K562 (cell line): ENCODE data around the gene GLRX.

Experiments used
- TF ChIP-seq, protein P1 (sequence below): fragments of 250-450 bp; sonication (Bioruptor Pico); IDR thresholded peaks from 2 replicates; pipeline ENCODE4 v1.5.0; 2020; ENCODE audit warnings: mild to moderate bottlenecking, borderline replicate concordance
- TF ChIP-seq, protein P2 (sequence below), 3 experiments: IDR thresholded peaks in 2 of 3; conservative IDR thresholded peaks in 1 of 3; 2 replicates each; pipeline ENCODE4 v1.5.1; 2011 to 2012; ENCODE audit warnings: low read length in 3 of 3, mild to moderate bottlenecking in 3 of 3, control low read depth in 2 of 3, improper control_type of control experiment in 1 of 3, inconsistent platforms in 1 of 3, low read depth in 1 of 3, mixed read lengths in 1 of 3, moderate library complexity in 1 of 3; ENCODE audit not compliant: insufficient read depth in 2 of 3

DNA sequence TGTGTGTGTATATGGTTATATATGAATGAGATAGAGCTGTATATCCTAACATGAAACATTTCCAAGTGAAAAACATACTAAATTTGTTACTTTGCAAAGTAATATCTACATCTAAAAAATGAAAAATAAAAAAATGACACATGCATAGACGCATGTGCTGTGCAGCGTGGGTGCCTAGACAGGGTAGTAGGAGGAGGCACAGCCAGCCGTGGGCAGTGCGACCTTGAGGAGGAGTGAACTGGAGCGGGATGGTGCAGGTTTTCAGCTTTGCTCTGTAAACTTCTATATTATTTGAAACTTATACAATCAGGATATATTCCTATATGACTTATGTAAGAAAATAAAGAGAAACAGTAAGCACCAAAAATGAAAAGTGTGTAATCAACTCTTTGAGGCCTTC, 15.0 kb upstream of the GLRX start:
- TF ChIP-seq, protein P1, sequence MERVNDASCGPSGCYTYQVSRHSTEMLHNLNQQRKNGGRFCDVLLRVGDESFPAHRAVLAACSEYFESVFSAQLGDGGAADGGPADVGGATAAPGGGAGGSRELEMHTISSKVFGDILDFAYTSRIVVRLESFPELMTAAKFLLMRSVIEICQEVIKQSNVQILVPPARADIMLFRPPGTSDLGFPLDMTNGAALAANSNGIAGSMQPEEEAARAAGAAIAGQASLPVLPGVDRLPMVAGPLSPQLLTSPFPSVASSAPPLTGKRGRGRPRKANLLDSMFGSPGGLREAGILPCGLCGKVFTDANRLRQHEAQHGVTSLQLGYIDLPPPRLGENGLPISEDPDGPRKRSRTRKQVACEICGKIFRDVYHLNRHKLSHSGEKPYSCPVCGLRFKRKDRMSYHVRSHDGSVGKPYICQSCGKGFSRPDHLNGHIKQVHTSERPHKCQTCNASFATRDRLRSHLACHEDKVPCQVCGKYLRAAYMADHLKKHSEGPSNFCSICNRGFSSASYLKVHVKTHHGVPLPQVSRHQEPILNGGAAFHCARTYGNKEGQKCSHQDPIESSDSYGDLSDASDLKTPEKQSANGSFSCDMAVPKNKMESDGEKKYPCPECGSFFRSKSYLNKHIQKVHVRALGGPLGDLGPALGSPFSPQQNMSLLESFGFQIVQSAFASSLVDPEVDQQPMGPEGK (CRISPR knock-in tag), result no peak
- TF ChIP-seq, protein P2, sequence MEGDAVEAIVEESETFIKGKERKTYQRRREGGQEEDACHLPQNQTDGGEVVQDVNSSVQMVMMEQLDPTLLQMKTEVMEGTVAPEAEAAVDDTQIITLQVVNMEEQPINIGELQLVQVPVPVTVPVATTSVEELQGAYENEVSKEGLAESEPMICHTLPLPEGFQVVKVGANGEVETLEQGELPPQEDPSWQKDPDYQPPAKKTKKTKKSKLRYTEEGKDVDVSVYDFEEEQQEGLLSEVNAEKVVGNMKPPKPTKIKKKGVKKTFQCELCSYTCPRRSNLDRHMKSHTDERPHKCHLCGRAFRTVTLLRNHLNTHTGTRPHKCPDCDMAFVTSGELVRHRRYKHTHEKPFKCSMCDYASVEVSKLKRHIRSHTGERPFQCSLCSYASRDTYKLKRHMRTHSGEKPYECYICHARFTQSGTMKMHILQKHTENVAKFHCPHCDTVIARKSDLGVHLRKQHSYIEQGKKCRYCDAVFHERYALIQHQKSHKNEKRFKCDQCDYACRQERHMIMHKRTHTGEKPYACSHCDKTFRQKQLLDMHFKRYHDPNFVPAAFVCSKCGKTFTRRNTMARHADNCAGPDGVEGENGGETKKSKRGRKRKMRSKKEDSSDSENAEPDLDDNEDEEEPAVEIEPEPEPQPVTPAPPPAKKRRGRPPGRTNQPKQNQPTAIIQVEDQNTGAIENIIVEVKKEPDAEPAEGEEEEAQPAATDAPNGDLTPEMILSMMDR (IDR thresholded peaks at IDR 0.05 in 2 of 3, conservative IDR thresholded peaks at IDR 0.05 in 1 of 3; ENCODE audit: insufficient read depth in 2 of 3, low read depth in 1 of 3, low read length in 3 of 3), result no peak
